PC-9 (cell line): ENCODE measurements around the gene COL4A1.

ENCODE experiments used
- EZH2 ChIP-seq: fragments of 200-600 bp; sonication (generic); IDR thresholded peaks from 2 replicates; pipeline ENCODE4 v1.8.0; 2017; ENCODE audit warnings: antibody characterized with exemption, low read depth
- TF ChIP-seq, protein P1 (sequence below): fragments of 200-600 bp; sonication (generic); conservative IDR thresholded peaks from 2 replicates; pipeline ENCODE4 v1.6.1; 2017; ENCODE audit warnings: mixed run types, antibody characterized with exemption, mild to moderate bottlenecking, moderate library complexity

DNA sequence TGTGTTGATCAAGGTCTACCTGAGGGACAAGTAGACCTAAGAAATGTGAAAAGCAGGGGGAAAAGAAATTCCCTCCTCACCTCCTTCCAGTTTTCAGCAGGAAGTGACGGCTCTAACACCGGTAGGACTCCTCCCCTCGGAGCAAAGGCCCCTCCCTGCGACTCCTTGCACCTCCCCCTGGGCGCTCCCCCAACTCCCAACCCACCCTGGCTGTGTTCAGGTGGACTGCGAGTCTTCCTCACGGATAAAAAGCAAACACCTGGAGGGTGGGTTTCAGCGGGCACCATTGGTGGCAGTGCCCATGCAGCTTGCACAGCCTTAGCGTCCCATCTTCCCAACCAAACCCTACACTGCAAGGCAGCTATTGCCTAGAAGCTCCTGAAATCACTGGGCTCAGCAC, 124.5 kb downstream of the COL4A1 start:
- TF ChIP-seq, protein P1, sequence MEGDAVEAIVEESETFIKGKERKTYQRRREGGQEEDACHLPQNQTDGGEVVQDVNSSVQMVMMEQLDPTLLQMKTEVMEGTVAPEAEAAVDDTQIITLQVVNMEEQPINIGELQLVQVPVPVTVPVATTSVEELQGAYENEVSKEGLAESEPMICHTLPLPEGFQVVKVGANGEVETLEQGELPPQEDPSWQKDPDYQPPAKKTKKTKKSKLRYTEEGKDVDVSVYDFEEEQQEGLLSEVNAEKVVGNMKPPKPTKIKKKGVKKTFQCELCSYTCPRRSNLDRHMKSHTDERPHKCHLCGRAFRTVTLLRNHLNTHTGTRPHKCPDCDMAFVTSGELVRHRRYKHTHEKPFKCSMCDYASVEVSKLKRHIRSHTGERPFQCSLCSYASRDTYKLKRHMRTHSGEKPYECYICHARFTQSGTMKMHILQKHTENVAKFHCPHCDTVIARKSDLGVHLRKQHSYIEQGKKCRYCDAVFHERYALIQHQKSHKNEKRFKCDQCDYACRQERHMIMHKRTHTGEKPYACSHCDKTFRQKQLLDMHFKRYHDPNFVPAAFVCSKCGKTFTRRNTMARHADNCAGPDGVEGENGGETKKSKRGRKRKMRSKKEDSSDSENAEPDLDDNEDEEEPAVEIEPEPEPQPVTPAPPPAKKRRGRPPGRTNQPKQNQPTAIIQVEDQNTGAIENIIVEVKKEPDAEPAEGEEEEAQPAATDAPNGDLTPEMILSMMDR = no peak
- no peak for TF ChIP-seq EZH2
